Astrocyte (in vitro differentiated cells and primary cell): ENCODE data around the gene CLDN3. TPM values are rescaled to one million over a fixed set of nuclear protein-coding genes. Genes with fewer than 3 reads are reported as not detected.

ENCODE experiments used
- DNase-seq: peaks from one replicate; pipeline ENCODE4 v3.0.0-alpha.2; 2010; ENCODE audit warnings: low read depth
- FAIRE-seq: peaks from 2 replicates; lab custom pipeline; 2011; peaks lifted over from hg19 to GRCh38; lab: Jason Lieb, UNC
- H2AFZ ChIP-seq: 2 replicates; pipeline ENCODE4 v1.6.0; 2012; ENCODE audit warnings: low read depth, low read length, inconsistent platforms
- H3K27ac ChIP-seq: 2 replicates; pipeline ENCODE4 v1.5.1; 2011; ENCODE audit warnings: low read depth, low read length, inconsistent platforms
- H3K27me3 ChIP-seq: 2 replicates; pipeline ENCODE4 v1.6.0; 2011; ENCODE audit warnings: low read length, inconsistent platforms; ENCODE audit not compliant: insufficient read depth
- H3K36me3 ChIP-seq: 2 replicates; pipeline ENCODE4 v1.5.1; 2011; ENCODE audit warnings: low read length, inconsistent platforms; ENCODE audit not compliant: insufficient read depth
- H3K4me1 ChIP-seq: 2 replicates; pipeline ENCODE4 v1.5.1; 2011; ENCODE audit warnings: low read length, inconsistent platforms; ENCODE audit not compliant: insufficient read depth
- H3K4me2 ChIP-seq: 2 replicates; pipeline ENCODE4 v1.6.0; 2012; ENCODE audit warnings: low read length, inconsistent platforms
- H3K4me3 ChIP-seq: 2 replicates; pipeline ENCODE4 v1.5.1; 2011; ENCODE audit warnings: low read depth, mild to moderate bottlenecking, low read length, inconsistent platforms; ENCODE audit not compliant: insufficient read depth
- H3K79me2 ChIP-seq: 2 replicates; pipeline ENCODE4 v1.6.0; 2012; ENCODE audit warnings: mild to moderate bottlenecking, low read length, inconsistent platforms; ENCODE audit not compliant: insufficient read depth
- H3K9ac ChIP-seq: 2 replicates; pipeline ENCODE4 v1.6.0; 2012; ENCODE audit warnings: mild to moderate bottlenecking, low read length, inconsistent platforms
- H3K9me3 ChIP-seq: 2 replicates; pipeline ENCODE4 v1.5.1; 2012; ENCODE audit warnings: low read depth, mild to moderate bottlenecking, low read length, inconsistent platforms; ENCODE audit not compliant: insufficient read depth
- H4K20me1 ChIP-seq: 2 replicates; pipeline ENCODE4 v1.6.0; 2012; ENCODE audit warnings: low read length, inconsistent platforms; ENCODE audit not compliant: insufficient read depth
- H3K27ac Mint-ChIP-seq: one replicate; pipeline ENCODE4 v1.8.0; 2021; ENCODE audit warnings: mild to moderate bottlenecking, mixed read lengths; ENCODE audit not compliant: unreplicated experiment
- H3K27me3 Mint-ChIP-seq: one replicate; pipeline ENCODE4 v1.8.0; 2021; ENCODE audit warnings: low read depth, mixed read lengths; ENCODE audit not compliant: unreplicated experiment
- H3K36me3 Mint-ChIP-seq: one replicate; pipeline ENCODE4 v1.8.0; 2021; ENCODE audit warnings: low read depth, mixed read lengths; ENCODE audit not compliant: unreplicated experiment
- H3K4me1 Mint-ChIP-seq: one replicate; pipeline ENCODE4 v1.8.0; 2021; ENCODE audit warnings: low read depth, mixed read lengths; ENCODE audit not compliant: unreplicated experiment
- H3K4me3 Mint-ChIP-seq: one replicate; pipeline ENCODE4 v1.8.0; 2021; ENCODE audit warnings: mild to moderate bottlenecking, moderate library complexity, mixed read lengths; ENCODE audit not compliant: unreplicated experiment
- H3K9me3 Mint-ChIP-seq: one replicate; pipeline ENCODE4 v1.8.0; 2021; ENCODE audit warnings: mild to moderate bottlenecking, mixed read lengths; ENCODE audit not compliant: unreplicated experiment
- CTCF ChIP-seq: IDR thresholded peaks from 2 replicates; pipeline ENCODE4 v1.5.1; 2011; ENCODE audit warnings: low read depth, mild to moderate bottlenecking, inconsistent platforms, low read length, moderate library complexity; ENCODE audit not compliant: insufficient read depth
- EZH2 ChIP-seq: IDR thresholded peaks from 2 replicates; pipeline ENCODE4 v1.6.1; 2012; ENCODE audit warnings: mild to moderate bottlenecking, low read length, inconsistent platforms; ENCODE audit not compliant: insufficient read depth
- total RNA-seq: library from RNA; stranded (reverse); gene quantifications from 2 replicates; pipeline ENCODE4 v1.2.1, GENCODE V29; 2021

CLDN3 gene
- total RNA-seq, 1 donor from 2014 or later: 0.68 TPM

DNA sequence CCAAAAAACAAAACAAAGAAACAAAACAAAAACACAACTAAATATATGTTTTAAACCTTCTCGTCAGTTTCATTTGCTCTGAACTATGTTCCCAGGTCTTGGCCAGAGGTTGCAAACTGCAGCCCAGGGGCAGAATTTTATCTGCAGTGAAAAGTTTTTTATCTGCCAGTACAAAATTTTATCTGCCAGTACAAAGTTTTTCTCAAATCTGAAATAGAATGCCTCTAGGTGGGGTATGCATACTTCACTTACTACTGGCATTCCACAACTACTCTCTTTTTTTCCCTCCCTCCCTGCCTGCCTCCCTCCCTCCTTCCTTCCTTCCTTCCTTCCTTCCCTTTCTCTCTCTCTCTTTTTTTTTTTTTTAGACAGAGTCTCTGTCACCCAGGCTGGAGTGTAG is 9.4 kb upstream of the CLDN3 start:
- H3K9ac ChIP-seq: no peak overlapping the region
- no peak for TF ChIP-seq EZH2
- no peak for TF ChIP-seq CTCF
- FAIRE-seq: no peak

DNA sequence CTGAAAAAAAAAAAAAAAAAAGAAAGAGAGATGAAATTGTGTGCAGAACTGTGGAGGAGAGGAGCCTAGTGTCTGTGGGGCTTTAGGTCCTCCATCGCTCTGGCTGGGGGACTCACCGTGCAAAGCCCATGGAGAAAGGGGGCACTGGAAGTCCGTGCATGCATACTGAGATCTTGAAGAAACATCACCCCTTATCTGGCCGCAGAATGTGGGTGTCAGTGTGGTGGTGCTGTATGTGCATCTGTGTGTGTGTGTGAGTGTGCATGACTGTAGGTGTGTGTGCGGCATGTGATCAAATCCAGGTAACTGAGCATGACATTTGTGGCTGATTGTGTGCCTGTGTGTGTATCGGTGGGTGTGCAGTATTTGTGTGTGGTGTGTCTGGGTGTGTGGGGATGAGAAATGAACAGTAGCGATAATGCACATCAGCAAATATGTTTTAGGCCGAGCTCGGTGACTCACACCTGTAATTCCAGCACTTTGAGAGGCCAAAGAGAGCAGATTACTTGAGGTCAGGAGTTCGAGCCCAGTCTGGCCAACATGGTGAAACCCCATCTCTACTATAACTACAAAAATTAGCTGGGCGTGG is 8.8 kb upstream of the CLDN3 start:
- H2AFZ ChIP-seq: no peak overlapping the region
- DNase-seq (no peak), FAIRE-seq (no peak)
- H3K9me3 ChIP-seq: no peaks in the 10 kb centered on the region
- Mint-ChIP-seq H3K9me3 (peaks cover 3% of the 10 kb centered on the region), H3K4me3 (no peak overlapping the region), H3K27me3 (no peaks in the 10 kb centered on the region), H3K4me1 (no peaks in the 10 kb centered on the region), H3K27ac (no peak overlapping the region), H3K36me3 (no peaks in the 10 kb centered on the region)
- H3K9ac ChIP-seq: no peak overlapping the region
- TF ChIP-seq CTCF (no peak), EZH2 (no peak)
- no peaks in the 10 kb centered on the region for H3K27me3 ChIP-seq
- H3K27ac ChIP-seq: no peak overlapping the region
- H3K4me1 ChIP-seq: no peaks in the 10 kb centered on the region
- H3K4me2 ChIP-seq: no peak overlapping the region
- no peak overlapping the region for H3K4me3 ChIP-seq
- H3K36me3 ChIP-seq: no peaks in the 10 kb centered on the region
- H3K79me2 ChIP-seq: no peaks in the 10 kb centered on the region
- no peaks in the 10 kb centered on the region for H4K20me1 ChIP-seq

More for the DNA sequence above, 9.4 kb upstream of the CLDN3 start:
- Histone ChIP-seq H3K9me3 (no peaks in the 10 kb centered on the region), H3K27me3 (no peaks in the 10 kb centered on the region), H3K4me2 (no peak overlapping the region), H3K79me2 (no peaks in the 10 kb centered on the region), H3K4me3 (no peak overlapping the region), H4K20me1 (no peaks in the 10 kb centered on the region), H3K27ac (no peak overlapping the region), H3K36me3 (no peaks in the 10 kb centered on the region), H2AFZ (no peak overlapping the region), H3K4me1 (no peaks in the 10 kb centered on the region)
- Mint-ChIP-seq H3K27ac (no peak overlapping the region), H3K4me3 (no peak overlapping the region), H3K27me3 (no peaks in the 10 kb centered on the region), H3K36me3 (no peaks in the 10 kb centered on the region), H3K4me1 (no peaks in the 10 kb centered on the region), H3K9me3 (peaks cover 6% of the 10 kb centered on the region)
- no peak for DNase-seq

DNA sequence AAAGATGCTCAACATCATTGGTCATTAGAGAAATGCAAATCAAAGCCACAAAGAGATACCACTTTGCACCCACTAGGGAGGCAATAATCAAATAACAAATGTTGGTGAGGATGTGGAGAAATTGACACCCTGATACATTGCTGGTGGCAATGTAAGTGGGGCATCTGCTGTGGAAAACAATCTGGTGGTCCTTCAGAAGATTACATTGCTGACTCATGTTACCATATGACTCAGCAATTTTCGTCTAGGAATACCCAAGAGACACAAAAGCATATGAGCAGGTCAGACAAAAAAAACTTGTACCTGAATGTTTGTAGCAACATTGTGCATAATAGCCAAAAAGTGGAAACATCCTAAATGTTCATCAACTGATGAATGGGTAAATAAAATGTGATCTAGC is 4.9 kb upstream of the CLDN3 start:
- Histone ChIP-seq H3K27me3 (peaks cover 13% of the 10 kb centered on the region), H3K4me1 (no peaks in the 10 kb centered on the region), H3K9ac (no peak overlapping the region), H3K9me3 (no peaks in the 10 kb centered on the region), H4K20me1 (peaks cover 4% of the 10 kb centered on the region), H3K4me2 (no peak overlapping the region), H3K36me3 (no peaks in the 10 kb centered on the region), H3K4me3 (no peak overlapping the region), H3K27ac (no peak overlapping the region), H3K79me2 (no peaks in the 10 kb centered on the region), H2AFZ (no peak overlapping the region)
- H3K36me3 Mint-ChIP-seq: no peaks in the 10 kb centered on the region
- H3K9me3 Mint-ChIP-seq: no peaks in the 10 kb centered on the region
- peak; percentile 12 for DNase-seq
- no peak overlapping the region for H3K27ac Mint-ChIP-seq
- peaks cover 13% of the 10 kb centered on the region for H3K27me3 Mint-ChIP-seq
- H3K4me1 Mint-ChIP-seq: no peaks in the 10 kb centered on the region
- TF ChIP-seq EZH2 (no peak), CTCF (no peak)
- no peak for FAIRE-seq
- H3K4me3 Mint-ChIP-seq: no peak overlapping the region
